Activated CD8-positive, alpha-beta memory T cell treated with anti-CD3 and anti-CD28 coated beads, Interleukin-2, amount 50 U/mL, for 1 hour (primary cell): ENCODE measurements around the gene FKBP2.

ENCODE experiments used
- DNase-seq: peaks from one replicate; pipeline ENCODE4 v3.0.0-alpha.2; 2020; ENCODE audit errors: extremely low read depth

The FKBP2 gene

DNA sequence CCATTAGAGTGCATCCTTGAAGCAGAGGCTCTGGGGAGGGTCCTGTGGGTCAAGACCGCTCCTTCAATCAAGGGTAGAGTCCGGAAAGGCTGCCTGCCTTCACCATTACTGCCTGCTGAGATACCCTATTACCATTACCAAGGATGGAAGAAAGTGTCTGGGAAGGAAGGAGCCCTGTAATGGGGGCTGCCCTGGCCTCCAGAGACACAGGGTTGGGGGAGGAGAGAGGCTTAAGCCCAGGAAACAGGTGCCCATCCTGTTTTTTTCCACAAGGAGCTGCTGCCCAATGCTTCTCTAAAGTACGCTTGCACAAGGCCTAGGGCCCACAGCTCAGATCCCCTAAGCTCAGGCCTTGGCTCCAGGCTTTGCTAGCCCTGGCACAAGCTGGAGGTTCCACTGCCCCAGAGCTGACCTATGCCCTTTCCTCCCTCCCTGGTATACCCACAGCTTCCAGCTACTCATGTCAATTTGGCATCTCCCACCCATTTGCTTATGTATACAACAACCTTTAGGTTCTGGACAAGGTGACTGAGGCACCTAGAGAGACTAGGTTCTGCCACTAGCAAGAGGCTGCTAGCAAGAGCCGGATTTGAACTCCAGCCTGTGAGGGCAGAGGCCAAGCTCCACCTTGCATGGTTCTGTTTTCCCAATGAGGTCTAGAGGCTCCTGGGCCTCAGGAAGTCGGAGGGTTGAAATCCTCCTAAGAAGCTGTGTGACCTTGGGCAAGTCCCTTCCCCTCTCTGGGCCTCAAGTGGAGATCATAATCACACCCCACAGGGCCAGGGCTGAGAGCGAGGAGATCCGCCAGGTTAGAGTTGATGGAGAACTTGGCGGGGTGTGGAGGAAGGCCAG, 8.9 kb downstream of the FKBP2 start:
- DNase-seq: no peak

DNA sequence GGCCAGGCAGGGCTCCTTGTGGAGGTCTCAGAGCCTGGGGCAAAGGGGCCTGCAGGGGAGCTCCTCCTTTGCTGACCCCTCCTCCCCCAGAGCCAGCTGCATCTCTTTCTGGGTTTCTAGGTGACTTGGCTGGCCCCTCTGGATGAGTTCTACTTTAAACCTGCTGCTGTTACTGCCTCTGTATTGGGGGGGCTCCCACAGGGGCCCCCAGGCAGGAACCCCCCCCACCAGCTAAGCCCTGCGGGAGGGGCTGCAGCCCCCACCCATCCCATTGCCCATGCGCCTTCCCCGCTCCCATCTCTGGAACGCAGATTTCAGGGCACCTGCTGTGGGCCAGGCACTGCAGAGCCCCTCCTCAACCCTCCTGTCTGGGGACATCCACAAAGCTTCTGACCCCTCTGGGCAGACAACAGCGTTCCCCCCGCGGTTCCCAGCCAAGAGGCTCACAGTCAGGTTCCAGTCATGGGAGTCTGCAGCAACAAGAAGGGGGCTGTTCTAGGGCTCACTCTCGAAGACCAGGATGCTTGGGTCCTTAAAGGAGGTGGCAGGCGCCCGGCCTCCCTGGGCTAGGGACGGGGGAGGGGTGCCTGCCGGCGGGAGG, 9.6 kb downstream of the FKBP2 start:
- no peak for DNase-seq

DNA sequence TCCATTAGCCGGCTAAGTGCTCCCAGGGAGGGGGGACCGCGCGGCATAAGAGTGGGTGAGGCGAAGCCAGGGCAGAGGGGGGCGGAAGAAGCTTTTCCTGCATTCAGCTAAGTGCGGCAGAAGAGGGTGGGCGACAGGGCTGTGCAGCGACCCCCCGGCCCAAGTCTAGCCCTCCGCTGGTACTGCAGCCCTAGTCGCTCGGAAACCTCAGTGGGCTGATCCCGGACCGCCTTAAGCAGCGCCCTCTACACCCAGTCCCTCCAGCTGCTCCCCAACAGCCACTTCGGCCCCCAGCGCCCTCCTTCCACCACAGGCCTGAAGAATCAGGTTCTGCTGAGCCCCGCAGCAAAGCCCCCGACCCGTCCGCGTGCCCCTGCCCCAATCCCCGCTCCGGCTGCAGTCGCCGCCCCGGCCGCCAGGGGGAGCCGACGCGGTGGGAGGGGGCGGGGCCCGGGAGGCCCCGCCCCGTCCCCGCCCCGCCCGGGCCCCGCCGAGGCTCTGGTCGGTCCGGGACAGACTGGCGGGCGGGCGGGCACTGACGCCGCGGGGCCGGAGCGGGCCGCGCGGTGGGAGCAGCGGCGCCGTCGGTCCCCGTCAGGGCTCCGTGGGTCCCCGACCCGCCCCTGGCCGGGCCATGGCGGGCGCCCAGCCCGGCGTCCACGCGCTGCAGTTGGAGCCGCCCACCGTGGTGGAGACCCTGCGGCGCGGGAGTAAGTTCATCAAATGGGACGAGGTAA, 10.3 kb downstream of the FKBP2 start, which contains the start of gene PLCB3:
PLCB3 (plus strand) TSS at position 515 of the 737 bp plus-strand sequence; CDS start at position 635, 120 bp downstream.
- no peak for DNase-seq

DNA sequence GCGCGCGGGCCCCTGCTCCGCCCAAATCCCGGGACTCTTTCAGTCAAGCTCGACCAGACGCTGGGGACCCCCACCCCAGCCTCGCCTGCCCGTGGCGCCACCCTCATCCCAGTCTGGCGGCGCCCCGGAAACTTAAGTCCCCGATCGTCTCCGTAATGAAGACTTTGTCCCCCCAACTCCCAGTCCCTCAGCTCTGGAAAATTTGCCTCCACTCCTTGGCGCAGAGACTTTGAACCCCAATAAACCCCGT, 10.8 kb downstream of the FKBP2 start:
- no peak for DNase-seq

DNA sequence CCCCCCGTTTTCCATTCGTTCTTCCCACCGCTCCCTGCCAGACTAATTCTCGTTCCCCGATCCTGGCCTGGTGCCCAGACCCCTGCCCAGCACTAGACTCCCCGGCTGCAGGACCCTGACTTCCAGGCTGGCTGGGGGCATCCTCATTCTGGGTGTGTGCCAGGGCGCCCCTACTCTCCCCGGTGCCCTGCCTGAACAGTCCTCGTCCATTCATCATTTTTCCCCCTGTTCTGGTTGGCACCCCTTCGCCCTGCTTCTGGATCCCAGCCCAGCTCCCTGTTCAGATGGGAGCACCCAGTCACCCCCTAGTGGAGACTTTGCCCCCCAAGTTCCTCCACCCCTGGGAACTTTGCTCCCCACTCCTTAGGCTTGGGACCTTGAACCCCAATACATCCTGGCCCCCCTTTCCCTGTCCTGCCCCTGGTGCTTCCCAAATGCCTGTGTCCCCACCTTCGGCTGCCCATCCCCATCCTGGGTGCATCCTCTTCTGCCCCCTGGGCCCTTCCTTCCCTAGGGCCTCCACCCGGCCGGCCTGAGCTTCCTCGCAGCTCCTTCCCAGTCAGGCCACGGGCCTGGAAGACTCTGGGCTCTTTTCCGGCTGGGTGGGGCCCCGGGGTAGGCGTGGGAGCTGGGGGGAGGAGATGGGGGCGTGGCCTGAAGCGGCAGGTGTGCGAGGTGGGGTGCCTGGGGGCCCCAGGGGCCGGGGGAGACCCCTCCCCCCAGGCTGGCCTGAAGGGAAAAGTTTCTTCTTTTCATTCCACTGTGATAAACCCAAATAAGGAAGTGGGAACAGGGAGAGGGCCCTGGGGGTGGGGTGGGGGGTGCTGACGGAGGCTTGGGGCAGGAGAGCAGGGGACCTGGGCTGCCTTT, 11.3 kb downstream of the FKBP2 start:
- no peak for DNase-seq

DNA sequence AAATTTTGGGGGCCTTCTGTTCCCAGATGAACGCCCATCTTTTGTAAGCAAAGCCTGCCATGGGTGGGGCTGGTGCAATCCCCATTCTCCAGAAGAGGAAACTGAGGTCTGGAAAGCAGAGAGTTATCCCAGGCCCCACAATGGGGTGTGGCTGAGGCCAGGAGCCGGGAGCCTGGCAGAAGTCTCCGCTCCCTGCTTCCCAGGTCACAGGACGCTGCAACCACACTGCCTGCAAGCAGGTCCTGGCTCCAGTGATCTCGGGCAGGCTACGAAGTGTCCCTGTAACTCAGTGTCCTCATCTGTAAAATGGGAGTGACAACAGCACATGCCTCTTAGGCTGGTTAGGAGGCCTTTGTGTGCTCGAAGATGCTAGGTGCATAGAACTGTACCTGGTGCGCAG, 12.1 kb downstream of the FKBP2 start:
- no peak for DNase-seq

DNA sequence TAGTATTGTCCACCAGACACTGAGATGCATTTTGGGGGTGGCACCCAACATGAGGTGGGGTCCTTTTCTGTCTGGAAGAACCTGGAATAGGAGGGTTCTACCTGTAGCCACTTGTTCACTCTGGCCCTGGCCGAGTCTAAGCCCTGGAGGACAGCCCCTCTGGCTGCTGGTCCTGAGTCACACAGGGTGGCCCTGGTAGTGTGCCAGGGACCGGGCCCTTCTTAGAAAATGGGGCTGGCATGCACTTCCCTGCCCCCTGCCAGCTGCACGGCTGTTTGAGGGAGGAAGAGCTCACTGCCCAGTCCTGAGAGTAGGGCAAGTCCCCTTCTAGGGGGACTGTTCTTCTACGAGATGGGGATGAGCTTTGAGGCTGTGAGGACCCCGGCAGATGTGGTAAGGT, 12.6 kb downstream of the FKBP2 start:
- no peak for DNase-seq

DNA sequence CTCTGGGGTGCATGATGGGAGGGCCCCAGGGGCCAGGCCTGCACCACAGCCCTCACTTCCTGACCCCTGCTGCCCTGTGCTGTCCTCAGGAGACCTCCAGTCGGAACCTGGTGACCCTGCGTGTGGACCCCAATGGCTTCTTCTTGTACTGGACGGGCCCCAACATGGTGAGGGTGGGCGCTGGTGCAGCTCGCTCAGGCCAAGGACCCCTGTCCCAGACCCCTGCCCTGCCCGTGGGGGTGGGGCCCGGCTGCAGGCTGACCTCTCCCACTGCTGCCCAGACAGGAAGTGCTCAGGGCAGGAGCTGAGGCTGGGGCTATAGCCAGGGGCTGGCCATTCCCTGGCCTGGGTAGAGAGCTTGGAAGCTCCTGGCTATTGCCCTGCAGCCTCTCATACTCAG, 13.4 kb downstream of the FKBP2 start:
- no peak for DNase-seq

DNA sequence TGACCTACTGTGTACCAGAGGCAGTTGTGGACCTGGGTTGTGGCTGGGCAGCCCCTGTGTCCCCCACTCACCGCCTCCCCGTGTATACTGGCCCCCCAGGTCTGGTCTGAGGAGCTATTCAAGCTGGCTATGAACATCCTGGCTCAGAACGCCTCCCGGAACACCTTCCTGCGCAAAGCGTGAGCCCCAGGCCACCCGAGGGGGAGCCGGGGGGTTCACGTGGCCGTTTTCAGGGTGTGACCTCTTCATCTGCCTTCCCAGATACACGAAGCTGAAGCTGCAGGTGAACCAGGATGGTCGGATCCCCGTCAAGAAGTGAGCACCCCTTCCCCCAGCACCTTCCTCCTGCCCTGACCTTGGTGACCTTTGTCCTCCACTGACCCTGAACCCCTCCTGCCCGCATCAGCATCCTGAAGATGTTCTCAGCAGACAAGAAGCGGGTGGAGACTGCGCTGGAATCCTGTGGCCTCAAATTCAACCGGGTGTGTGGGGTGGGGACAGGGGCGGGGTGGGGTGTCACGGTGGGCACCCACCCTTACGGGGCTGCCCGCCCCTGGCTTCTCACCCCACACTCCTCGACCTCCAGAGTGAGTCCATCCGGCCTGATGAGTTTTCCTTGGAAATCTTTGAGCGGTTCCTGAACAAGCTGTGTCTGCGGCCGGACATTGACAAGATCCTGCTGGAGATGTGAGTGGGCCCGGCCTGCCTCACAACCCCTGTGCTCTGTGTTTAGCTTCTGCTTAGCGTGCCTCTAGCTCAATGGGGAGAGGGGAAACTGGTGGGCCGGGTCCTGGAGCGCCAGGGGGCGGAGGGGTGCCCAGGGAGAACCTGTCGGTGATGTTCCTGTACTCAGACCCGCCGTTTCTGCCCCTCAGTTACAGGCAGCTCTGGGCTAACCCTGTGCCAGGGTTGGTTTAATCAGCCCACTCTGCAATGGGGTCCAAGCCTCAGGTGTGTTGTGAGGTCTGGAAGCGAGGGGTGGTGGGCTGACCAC, 14.5 kb downstream of the FKBP2 start:
- no peak for DNase-seq

DNA sequence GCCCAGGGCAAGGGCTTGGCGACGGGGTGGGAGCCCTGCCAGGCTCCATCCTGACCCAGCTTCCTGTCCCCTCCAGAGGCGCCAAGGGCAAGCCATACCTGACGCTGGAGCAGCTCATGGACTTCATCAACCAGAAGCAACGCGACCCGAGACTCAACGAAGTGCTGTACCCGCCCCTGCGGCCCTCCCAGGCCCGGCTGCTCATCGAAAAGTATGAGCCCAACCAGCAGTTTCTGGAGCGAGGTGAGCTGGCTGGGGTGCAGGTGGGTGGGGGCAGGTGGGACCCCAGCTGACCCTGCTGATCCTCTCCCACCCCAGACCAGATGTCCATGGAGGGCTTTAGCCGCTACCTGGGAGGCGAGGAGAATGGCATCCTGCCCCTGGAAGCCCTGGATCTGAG, 15.4 kb downstream of the FKBP2 start:
- no peak for DNase-seq

DNA sequence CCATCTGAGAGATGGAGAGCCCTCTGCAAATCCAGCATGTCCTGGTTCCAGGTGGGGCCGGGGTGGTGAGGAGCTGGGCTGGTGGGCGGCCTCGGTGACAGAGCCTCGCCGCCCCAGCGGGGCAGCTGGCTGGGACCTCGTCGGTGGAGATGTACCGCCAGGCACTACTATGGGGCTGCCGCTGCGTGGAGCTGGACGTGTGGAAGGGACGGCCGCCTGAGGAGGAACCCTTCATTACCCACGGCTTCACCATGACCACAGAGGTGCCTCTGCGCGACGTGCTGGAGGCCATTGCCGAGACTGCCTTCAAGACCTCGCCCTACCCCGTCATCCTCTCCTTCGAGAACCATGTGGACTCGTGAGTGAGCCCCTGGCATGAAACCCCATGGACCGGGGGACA, 17.5 kb downstream of the FKBP2 start:
- DNase-seq: no peak

DNA sequence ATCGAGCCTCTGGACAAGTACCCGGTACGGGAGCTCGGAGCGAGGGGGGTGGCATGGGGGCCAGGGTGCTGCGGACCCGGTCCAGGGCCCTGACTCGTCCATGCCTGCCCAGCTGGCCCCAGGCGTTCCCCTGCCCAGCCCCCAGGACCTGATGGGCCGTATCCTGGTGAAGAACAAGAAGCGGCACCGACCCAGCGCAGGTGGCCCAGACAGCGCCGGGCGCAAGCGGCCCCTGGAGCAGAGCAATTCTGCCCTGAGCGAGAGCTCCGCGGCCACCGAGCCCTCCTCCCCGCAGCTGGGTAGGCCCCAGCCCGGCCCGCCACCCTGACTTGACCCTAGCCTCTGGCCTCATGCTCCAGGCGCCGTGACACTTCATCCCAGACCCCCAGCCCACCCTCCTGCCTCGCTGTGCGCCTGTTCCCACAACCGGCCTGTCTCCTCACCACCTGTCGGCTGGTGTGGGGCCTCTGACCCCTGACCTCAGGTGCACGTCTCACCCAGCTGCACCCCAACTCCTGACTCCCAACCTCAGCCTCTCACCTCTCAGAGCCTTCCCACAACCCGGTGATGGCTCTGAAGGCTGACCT, 18.1 kb downstream of the FKBP2 start:
- no peak for DNase-seq

DNA sequence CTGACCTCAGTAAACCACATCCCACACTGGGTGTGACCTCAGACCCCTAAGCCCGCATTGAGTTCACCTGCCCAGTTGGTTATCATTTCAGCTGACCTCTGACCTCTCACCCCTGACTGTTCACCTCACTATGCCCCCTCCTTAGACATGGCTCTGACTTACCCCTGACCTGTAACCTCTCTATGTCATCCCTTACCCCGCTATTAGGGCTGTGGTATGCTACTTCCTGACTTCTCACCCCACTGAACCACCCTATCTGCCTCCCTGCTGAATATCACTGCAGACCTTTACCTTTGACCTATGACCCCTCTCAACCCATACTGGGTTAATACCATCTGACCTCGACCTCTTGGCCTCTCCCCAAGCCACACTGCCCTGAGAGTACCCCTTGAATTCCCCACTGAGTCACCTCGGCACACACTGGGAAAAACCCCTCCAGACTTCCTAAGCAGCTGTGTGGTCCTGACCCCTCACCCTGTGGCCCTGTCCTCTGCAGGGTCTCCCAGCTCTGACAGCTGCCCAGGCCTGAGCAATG, 18.7 kb downstream of the FKBP2 start:
- DNase-seq: no peak

DNA sequence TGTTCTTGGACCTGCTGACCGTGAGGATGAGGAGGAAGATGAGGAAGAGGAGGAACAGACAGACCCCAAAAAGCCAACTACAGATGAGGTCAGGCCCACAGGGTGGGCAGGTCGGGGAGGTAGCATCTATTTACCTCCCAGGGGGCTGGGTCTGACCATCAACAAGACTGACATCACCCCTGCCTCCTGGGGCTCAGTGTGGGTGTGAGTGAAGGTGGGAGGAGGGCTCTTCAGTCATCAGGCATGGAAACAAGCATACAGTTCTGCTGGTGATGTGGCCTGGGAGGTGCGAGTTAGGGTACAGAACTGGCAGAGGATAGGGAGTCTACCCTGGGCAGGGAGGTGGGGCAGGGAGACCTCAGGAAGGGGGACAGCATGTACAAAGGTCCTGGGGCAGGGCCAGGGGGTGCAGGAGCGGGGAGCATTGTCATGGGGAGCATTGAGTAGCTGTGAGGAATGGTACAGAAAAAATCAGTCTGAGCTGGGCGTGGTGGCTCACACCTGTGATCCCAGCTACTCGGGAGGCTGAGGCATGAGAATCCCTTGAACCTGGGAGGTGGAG, 19.3 kb downstream of the FKBP2 start:
- DNase-seq: no peak

DNA sequence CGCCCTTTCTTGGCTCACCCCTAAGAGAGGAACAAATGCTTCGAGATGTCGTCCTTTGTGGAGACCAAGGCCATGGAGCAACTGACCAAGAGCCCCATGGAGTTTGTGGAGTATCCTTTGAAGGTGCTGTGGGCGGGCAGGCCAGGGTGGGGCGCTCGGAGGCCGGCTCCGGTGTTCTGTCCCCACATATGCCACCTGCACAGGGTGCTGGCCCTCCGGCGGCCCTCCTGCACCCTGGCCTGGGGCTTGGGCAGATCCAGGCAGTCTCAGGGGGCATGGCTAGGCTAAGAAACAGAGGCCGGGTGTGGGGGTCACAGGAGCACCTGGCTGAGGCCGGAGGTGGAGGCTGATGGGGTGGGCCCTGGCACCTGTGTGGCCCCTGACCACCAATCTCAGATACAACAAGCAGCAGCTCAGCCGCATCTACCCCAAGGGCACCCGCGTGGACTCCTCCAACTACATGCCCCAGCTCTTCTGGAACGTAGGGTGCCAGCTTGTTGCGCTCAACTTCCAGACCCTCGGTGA, 20.7 kb downstream of the FKBP2 start:
- DNase-seq: no peak

DNA sequence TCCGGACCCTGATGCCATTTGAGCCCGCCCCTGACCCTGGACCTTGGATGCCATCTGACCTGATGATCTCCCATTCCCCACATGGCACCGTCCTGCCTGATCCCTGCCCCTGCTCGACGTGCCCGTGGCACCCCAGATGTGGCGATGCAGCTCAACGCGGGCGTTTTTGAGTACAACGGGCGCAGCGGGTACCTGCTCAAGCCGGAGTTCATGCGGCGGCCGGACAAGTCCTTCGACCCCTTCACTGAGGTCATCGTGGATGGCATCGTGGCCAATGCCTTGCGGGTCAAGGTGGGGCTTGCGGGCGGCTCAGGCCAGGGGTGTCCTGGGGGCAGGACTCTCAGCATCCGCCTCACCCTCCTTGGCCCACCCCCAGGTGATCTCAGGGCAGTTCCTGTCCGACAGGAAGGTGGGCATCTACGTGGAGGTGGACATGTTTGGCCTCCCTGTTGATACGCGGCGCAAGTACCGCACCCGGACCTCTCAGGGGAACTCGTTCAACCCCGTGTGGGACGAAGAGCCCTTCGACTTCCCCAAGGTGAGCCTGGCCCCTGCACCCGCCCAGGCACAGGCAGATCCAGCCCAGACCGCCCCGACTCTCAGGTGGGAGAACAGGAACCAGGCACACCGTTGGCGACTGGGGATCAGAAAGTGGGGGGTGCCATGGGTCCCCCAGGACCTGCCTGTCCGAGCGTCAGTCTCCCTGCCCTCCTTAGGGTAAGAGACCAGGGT, 21.5 kb downstream of the FKBP2 start:
- no peak for DNase-seq

DNA sequence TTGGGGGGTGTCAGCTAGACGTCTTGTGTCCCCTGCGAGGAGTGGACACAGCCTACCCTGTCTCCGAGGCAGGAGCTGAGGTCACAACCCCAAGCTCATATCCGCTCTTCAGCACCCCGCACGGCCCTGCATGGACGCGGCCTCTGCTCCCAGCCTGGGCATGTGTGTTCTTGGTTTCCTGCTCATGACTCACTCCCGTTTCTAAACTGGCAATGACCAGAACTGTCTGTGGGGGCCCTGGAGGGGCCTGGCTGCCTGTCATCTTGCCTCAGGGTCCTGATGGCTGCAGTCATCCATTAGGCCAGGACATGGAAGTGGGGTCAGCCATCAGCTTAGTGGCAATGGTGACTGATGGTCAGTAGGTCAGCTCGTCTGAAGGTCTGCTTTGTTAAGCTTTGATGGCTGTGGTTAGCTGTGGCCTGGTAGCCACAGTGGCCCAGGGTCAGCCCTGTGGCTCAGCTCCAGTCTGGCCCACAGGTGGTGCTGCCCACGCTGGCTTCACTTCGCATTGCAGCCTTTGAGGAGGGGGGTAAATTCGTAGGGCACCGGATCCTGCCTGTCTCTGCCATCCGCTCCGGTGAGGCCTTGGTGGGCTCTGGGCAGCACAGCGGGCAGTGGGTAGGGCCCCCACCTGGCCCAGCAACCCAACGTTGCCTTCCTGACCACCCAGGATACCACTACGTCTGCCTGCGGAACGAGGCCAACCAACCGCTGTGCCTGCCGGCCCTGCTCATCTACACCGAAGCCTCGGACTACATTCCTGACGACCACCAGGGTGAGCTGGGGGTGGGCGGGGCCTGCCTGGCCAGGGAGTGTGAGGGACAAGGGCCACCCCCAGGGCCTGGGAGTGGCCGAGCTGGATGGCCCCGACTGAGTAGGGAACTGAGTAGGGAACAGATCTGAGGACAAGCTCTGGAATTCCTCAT, 22.4 kb downstream of the FKBP2 start:
- no peak for DNase-seq

DNA sequence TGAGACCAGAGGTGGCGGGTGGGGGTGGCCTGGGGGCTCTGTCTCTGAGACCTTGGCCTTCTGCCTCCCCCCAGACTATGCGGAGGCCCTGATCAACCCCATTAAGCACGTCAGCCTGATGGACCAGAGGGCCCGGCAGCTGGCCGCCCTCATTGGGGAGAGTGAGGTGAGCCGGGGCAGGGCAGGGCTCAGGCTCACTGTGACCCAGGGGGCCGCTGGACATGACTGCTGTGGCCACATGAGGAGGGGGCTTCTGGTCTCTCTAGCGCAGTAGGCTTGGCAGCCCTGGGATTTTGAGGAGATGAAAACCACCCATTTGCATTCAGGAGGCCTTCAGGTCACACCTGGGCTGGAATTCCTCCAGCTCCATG, 23.0 kb downstream of the FKBP2 start:
- DNase-seq: no peak
